Activated CD4-positive, alpha-beta T cell treated with anti-CD3 and anti-CD28 coated beads, Interleukin-2, amount 10 ng/mL, durations not matched to agents 7 days and 5 days (primary cell): ENCODE data around the gene CCDC188. TPM values are rescaled to one million over a fixed set of nuclear protein-coding genes. Genes with fewer than 3 reads are reported as not detected.

Experiments
- CTCF ChIA-PET: fragments of 350-600 bp; sonication (Branson Sonifier 250); formaldehyde crosslinking; loops from one replicate; lab custom pipeline; 2021; ENCODE audit warnings: antibody characterized with exemption; lab: Charles Lee
- POLR2A ChIA-PET: fragments of 350-600 bp; sonication (Branson Sonifier 250); formaldehyde crosslinking; loops from one replicate; lab custom pipeline; 2021; ENCODE audit warnings: antibody characterized with exemption; lab: Charles Lee
- DNase-seq: peaks from one replicate; pipeline ENCODE4 v3.0.0-alpha.2; 2020
- H3K27ac Mint-ChIP-seq: one replicate; pipeline ENCODE4 v1.8.0; 2021; ENCODE audit warnings: mild to moderate bottlenecking, moderate library complexity, mixed read lengths
- H3K27me3 Mint-ChIP-seq: one replicate; pipeline ENCODE4 v1.8.0; 2021; ENCODE audit warnings: mixed read lengths
- H3K36me3 Mint-ChIP-seq: one replicate; pipeline ENCODE4 v1.8.0; 2021; ENCODE audit warnings: low read depth, mixed read lengths
- H3K4me1 Mint-ChIP-seq: one replicate; pipeline ENCODE4 v1.8.0; 2021; ENCODE audit warnings: mixed read lengths
- H3K4me3 Mint-ChIP-seq: one replicate; pipeline ENCODE4 v1.8.0; 2021; ENCODE audit warnings: mild to moderate bottlenecking, moderate library complexity, mixed read lengths
- H3K9me3 Mint-ChIP-seq: one replicate; pipeline ENCODE4 v1.8.0; 2021; ENCODE audit warnings: mixed read lengths
- total RNA-seq, 2 experiments: library from RNA; stranded (reverse); gene quantifications; one replicate each; pipeline ENCODE4 v1.2.3, GENCODE V29; 2021

The CCDC188 gene
- under 1 TPM; 0.12 to 0.23 TPM for total RNA-seq

DNA sequence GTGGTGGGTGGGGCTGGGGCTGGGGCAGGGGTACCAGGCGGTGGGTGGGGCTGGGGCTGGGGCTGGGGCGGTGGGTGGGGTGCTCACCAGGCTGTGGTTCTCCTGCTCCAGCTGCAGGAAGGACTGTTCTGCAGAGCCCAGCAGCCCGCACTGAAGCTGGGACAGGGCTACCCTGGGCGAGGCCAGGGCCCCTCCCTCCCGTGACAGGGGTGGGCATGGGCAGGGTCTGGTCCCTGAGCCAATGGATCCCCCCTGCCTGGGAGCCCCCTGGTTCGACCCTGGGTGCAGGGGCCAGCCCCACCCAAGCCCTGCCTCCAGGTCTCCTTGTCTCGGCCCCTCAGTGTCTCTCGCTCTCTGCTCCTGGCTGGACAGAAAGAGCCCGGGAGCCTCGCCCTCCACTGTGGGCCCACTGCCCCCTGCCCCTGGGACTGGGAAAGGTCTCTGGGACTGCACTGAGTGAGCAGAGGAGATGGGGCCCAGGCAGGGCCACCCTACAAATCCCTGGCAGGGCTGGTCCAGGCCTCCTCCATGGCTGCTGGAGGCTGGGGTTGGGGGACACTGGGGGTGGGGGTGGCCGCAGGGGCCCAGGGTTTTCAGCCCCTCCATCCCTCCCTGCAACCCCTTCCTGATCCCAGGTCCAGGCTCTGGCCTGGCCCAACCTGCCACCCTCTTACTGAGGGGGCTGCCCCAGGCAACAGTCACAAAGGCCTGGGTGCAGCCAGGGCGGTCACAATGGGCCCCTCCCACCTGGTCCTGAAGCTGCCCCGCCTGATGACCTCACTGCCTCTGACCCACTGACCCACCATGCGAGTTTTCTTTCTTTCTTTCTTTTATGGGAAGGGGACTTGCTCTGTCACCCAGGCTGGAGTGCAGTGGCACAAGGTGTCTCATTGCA lies at the start of gene CCDC188:
Gene CCDC188 (minus strand): TSS at position 675 of the 895 bp plus-strand sequence. CDS start 69 bp downstream, at position 606.
- H3K27ac Mint-ChIP-seq: no peak within 1 kb of the TSS

DNA sequence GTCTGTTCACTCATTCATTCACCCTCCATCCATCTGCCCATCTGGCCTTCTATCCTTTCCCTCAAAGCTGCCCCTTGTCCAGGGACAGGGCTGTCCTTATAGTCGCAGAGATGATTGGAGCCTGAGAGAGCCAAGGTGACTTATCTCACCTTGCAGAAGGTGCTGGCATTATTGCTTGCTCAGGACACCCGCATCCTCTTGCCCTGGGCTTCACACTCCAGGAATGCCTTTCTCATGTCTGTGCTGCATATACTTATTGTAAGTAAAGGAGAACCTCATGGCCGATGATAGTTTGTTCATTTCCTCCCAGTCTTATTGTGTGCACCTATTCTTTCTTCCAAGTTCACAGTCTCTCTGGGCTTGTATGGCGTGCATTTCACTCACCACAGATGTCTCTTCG lies 49.1 kb upstream of the CCDC188 start:
- H3K9me3 Mint-ChIP-seq: no peaks in the 10 kb centered on the region
- no peak for DNase-seq
- CTCF ChIA-PET: no interaction called here
- H3K27ac Mint-ChIP-seq: no peak overlapping the region
- no peaks in the 10 kb centered on the region for H3K36me3 Mint-ChIP-seq
- POLR2A ChIA-PET: no interaction called here
- H3K4me1 Mint-ChIP-seq: no peaks in the 10 kb centered on the region
- no peaks in the 10 kb centered on the region for H3K27me3 Mint-ChIP-seq
- no peak overlapping the region for H3K4me3 Mint-ChIP-seq

More for the DNA sequence above, at the start of gene CCDC188:
- ChIA-PET CTCF (interaction anchor here (0.7 to 0.8 kb wide), 2 partner anchors 134 to 304 kb away, joined by 3 read pairs; no protein-coding TSS in a partner anchor), POLR2A (no interaction called here)
- no peak for DNase-seq
- Mint-ChIP-seq H3K4me3 (no peak within 1 kb of the TSS), H3K36me3 (no peaks in the 10 kb centered on the region), H3K27me3 (no peaks in the 10 kb centered on the region), H3K4me1 (peaks cover 2% of the 10 kb centered on the region), H3K9me3 (no peaks in the 10 kb centered on the region)

GRCh38 chr22:20199413-20199842 lies 48.6 kb upstream of the CCDC188 start:
- H3K4me1 Mint-ChIP-seq: no peaks in the 10 kb centered on the region
- H3K27ac Mint-ChIP-seq: no peak overlapping the region
- CTCF ChIA-PET: no interaction called here
- no peak for DNase-seq
- no peaks in the 10 kb centered on the region for H3K9me3 Mint-ChIP-seq
- H3K36me3 Mint-ChIP-seq: no peaks in the 10 kb centered on the region
- H3K27me3 Mint-ChIP-seq: no peaks in the 10 kb centered on the region
- no peak overlapping the region for H3K4me3 Mint-ChIP-seq
- POLR2A ChIA-PET: no interaction called here

DNA sequence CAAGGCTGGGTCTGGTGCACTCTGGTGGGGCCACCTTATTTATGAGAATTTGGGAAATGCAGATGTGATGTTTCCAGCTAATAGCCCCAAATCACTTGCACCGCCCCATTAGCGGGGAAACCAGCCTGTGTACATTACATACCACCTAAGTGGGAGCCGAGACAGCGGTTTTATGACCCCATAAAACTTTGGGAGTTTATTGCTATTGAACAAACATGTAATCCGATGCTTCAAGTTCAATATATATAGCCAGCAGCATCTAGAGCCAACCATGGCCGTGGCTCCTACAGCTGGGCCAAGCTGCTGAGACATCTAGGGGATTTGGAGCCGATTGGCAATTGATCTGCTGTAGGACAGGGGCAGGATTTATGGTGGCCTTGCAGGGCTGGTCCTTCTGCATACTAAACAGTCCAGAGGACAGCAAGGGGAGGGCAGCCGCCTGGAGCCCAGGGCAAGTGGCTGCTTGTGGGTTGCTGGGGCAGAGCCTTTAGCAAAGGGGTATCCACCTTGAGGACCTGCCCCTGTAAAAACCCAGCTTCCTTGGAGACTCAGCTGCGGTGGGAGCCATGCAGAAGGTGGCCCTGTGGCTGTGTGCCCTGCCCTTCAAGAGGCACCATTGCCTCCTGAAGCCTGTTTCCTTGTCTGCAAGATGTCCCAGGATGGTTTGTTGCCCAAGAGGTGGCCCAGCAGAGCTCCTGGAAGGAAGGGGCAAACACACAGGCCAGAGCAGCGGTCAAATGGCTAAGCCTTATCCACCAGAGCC lies 47.9 kb upstream of the CCDC188 start:
- CTCF ChIA-PET: no interaction called here
- H3K27me3 Mint-ChIP-seq: no peaks in the 10 kb centered on the region
- no peaks in the 10 kb centered on the region for H3K9me3 Mint-ChIP-seq
- POLR2A ChIA-PET: no interaction called here
- no peak overlapping the region for H3K27ac Mint-ChIP-seq
- H3K36me3 Mint-ChIP-seq: no peaks in the 10 kb centered on the region
- H3K4me1 Mint-ChIP-seq: no peaks in the 10 kb centered on the region
- DNase-seq: no peak
- H3K4me3 Mint-ChIP-seq: no peak overlapping the region

GRCh38 chr22:20197407-20198030 lies 46.7 kb upstream of the CCDC188 start:
- Mint-ChIP-seq H3K27ac (no peak overlapping the region), H3K27me3 (no peaks in the 10 kb centered on the region), H3K4me3 (no peak overlapping the region), H3K36me3 (no peaks in the 10 kb centered on the region), H3K4me1 (no peaks in the 10 kb centered on the region), H3K9me3 (no peaks in the 10 kb centered on the region)
- ChIA-PET CTCF (interaction anchor here (0.7 kb wide), 2 partner anchors 67 to 73 kb away, joined by 3 to 4 read pairs; no protein-coding TSS in a partner anchor), POLR2A (no interaction called here)
- no peak for DNase-seq

- Mint-ChIP-seq H3K27ac (no peak overlapping the region), H3K27me3 (no peaks in the 10 kb centered on the region), H3K36me3 (no peaks in the 10 kb centered on the region), H3K4me3 (no peak overlapping the region), H3K4me1 (no peaks in the 10 kb centered on the region), H3K9me3 (no peaks in the 10 kb centered on the region)
- POLR2A ChIA-PET: no interaction called here
- CTCF ChIA-PET: interaction anchor here (0.7 to 1.1 kb wide), 2 partner anchors 39 to 72 kb away, joined by 3 to 4 read pairs; no protein-coding TSS in a partner anchor
- DNase-seq: no peak
These were observed 45.4 kb upstream of the CCDC188 start for GRCh38 chr22:20196094-20196842.

DNA sequence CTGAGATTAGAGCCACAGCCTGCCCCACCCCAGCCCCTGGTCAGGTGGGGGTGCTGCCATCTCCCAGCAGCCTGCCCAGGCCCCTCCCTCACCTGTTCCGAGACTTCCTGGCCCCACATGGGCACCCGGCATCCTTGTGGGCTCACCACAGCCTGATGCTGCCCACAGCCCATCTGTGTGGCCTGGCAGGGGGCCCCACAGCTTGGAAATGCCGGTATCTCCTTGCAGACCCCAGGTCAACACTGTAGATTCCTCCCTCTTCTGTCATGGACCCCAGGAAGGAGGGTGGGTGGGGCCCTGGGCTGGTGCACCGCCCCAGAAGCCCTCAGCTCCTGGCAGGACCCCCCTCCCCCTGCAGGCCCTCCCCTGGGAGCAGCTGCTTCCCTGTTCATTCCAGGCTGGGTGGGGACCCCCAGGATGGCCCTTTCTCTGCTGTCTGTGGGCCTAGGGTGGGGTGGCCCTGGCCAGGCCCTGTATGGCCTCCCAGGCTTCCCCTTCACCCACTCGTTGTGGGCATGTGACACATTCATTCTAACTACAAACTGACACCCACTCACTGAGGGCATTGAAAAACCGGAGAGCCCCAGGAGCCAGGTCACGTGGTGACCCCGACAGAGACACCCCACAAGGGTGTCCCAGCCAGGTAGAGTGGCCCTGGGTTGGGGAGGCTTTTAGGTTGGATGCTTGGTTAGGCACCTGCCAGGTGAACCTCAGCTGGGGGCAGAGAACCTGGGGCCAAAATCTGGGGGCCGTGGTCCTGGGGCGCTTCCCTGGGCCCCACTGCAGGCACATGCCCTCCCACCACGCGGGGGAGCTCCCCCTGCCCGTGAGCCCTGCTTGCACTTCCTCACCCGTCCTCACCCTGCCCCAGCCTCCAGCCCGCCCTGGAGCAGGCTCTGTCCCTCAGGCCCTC lies 44.1 kb upstream of the CCDC188 start:
- no peak overlapping the region for H3K27ac Mint-ChIP-seq
- H3K36me3 Mint-ChIP-seq: no peaks in the 10 kb centered on the region
- no peaks in the 10 kb centered on the region for H3K4me1 Mint-ChIP-seq
- no peak for DNase-seq
- no peaks in the 10 kb centered on the region for H3K9me3 Mint-ChIP-seq
- no peak overlapping the region for H3K4me3 Mint-ChIP-seq
- CTCF ChIA-PET: interaction anchor here (1.1 to 1.5 kb wide), 2 partner anchors 15 to 38 kb away, joined by 3 to 4 read pairs; no protein-coding TSS in a partner anchor
- no peaks in the 10 kb centered on the region for H3K27me3 Mint-ChIP-seq
- POLR2A ChIA-PET: no interaction called here

- ChIA-PET CTCF (no interaction called here), POLR2A (no interaction called here)
- DNase-seq: no peak
- H3K27me3 Mint-ChIP-seq: no peaks in the 10 kb centered on the region
- no peaks in the 10 kb centered on the region for H3K36me3 Mint-ChIP-seq
- H3K4me1 Mint-ChIP-seq: no peaks in the 10 kb centered on the region
- no peaks in the 10 kb centered on the region for H3K9me3 Mint-ChIP-seq
- no peak overlapping the region for H3K27ac Mint-ChIP-seq
- no peak overlapping the region for H3K4me3 Mint-ChIP-seq
These were observed 43.1 kb upstream of the CCDC188 start for GRCh38 chr22:20193761-20194494.

DNA sequence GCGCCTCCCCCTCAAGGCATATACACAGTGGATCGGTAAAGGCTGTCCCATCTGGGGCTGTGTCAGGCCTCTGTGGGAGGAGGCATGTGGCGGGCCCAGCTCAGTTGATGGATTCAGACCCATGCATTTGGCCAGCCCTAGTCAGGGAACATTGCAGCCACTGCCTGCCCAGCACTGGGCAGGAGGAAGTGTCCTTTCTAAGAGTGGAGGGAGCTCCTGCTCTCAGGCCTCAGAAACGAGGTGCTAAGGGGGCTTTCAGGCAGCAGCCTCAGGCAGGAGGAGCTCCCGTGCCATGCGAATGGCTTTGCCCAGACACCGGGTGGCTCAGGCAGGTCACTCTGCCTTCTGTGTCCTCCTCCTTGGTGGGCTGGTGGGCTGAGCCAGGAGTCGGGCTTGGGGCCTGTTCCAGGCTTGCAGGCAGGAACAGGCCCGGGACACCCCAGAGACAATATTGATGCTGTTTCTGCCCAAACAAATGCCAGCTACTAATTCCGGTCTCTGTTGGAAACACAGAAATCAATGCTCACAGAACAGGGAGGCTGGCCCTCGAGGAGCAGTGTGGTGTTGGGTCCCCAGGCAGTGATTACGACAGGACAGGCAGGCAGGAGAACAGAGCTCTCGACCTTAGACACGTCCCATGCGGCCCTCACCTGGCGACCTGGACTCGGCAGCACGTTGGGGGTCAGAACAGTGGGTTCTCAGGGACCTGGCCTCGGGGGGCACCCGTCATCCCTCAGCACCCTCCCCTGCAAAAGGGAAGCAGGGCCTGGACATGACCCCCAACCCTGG lies 42.3 kb upstream of the CCDC188 start:
- ChIA-PET CTCF (interaction anchor here (0.6 kb wide), 1 partner anchor 182 kb away, joined by 3 read pairs; no protein-coding TSS in a partner anchor), POLR2A (no interaction called here)
- H3K27ac Mint-ChIP-seq: no peak overlapping the region
- H3K4me1 Mint-ChIP-seq: no peaks in the 10 kb centered on the region
- no peak overlapping the region for H3K4me3 Mint-ChIP-seq
- H3K27me3 Mint-ChIP-seq: no peaks in the 10 kb centered on the region
- H3K9me3 Mint-ChIP-seq: no peaks in the 10 kb centered on the region
- no peak for DNase-seq
- H3K36me3 Mint-ChIP-seq: no peaks in the 10 kb centered on the region

- no peak overlapping the region for H3K27ac Mint-ChIP-seq
- POLR2A ChIA-PET: no interaction called here
- H3K4me3 Mint-ChIP-seq: no peak overlapping the region
- H3K36me3 Mint-ChIP-seq: no peaks in the 10 kb centered on the region
- no peaks in the 10 kb centered on the region for H3K27me3 Mint-ChIP-seq
- no peaks in the 10 kb centered on the region for H3K9me3 Mint-ChIP-seq
- H3K4me1 Mint-ChIP-seq: no peaks in the 10 kb centered on the region
- CTCF ChIA-PET: interaction anchor here (0.6 kb wide), 1 partner anchor 181 kb away, joined by 3 read pairs; no protein-coding TSS in a partner anchor
- no peak for DNase-seq
These were observed 41.6 kb upstream of the CCDC188 start for GRCh38 chr22:20192293-20192971.
